Embryonic facial prominence (tissue), 1 donor: ENCODE results near the gene FLRT2.

Experiments used
- DNase-seq: peaks from one replicate; pipeline ENCODE4 v3.0.0-alpha.2; 2016; ENCODE audit errors: extremely low spot score

Gene FLRT2

GRCh38 chr14:85564841-85565527 lies 35.0 kb downstream of the FLRT2 start:
- DNase-seq, result no peak

GRCh38 chr14:85565862-85566296 lies 35.9 kb downstream of the FLRT2 start:
- no peak for DNase-seq

GRCh38 chr14:85566603-85567002 lies 36.7 kb downstream of the FLRT2 start:
- no peak for DNase-seq

GRCh38 chr14:85572011-85572410 lies 42.1 kb downstream of the FLRT2 start:
- no peak for DNase-seq

GRCh38 chr14:85572845-85573244 lies 42.9 kb downstream of the FLRT2 start:
- no peak for DNase-seq

GRCh38 chr14:85573406-85573805 lies 43.5 kb downstream of the FLRT2 start:
- DNase-seq, result no peak

GRCh38 chr14:85574853-85575616 lies 45.1 kb downstream of the FLRT2 start:
- no peak for DNase-seq

- DNase-seq, result no peak
Measured at GRCh38 chr14:85575617-85575898, 45.6 kb downstream of the FLRT2 start.

GRCh38 chr14:85576218-85576617 lies 46.3 kb downstream of the FLRT2 start:
- DNase-seq, result no peak

GRCh38 chr14:85576848-85577542 lies 47.1 kb downstream of the FLRT2 start:
- no peak for DNase-seq

- no peak for DNase-seq
Measured at GRCh38 chr14:85577543-85578114, 47.7 kb downstream of the FLRT2 start.

- no peak for DNase-seq
Measured at GRCh38 chr14:85578357-85578756, 48.4 kb downstream of the FLRT2 start.

GRCh38 chr14:85578930-85579329 lies 49.0 kb downstream of the FLRT2 start:
- DNase-seq, result no peak

GRCh38 chr14:85579942-85580341 lies 50.0 kb downstream of the FLRT2 start:
- DNase-seq, result no peak

- DNase-seq, result no peak
Measured at GRCh38 chr14:85580536-85581140, 50.7 kb downstream of the FLRT2 start.

- DNase-seq, result no peak
Measured at GRCh38 chr14:85581691-85582090, 51.7 kb downstream of the FLRT2 start.

GRCh38 chr14:85583380-85583779 lies 53.4 kb downstream of the FLRT2 start:
- DNase-seq, result no peak

GRCh38 chr14:85584481-85584880 lies 54.5 kb downstream of the FLRT2 start:
- no peak for DNase-seq

GRCh38 chr14:85587151-85587711 lies 57.3 kb downstream of the FLRT2 start:
- peak; percentile 25 for DNase-seq

- no peak for DNase-seq
Measured at GRCh38 chr14:85590784-85591183, 60.8 kb downstream of the FLRT2 start.

GRCh38 chr14:85594217-85594616 lies 64.3 kb downstream of the FLRT2 start:
- no peak for DNase-seq

- no peak for DNase-seq
Measured at GRCh38 chr14:85595981-85596380, 66.0 kb downstream of the FLRT2 start.
